Ovary (tissue), 3 donors: ENCODE measurements around the gene WIPI1.

Experiments
- EP300 ChIP-seq: sonication (generic); formaldehyde crosslinking; IDR thresholded peaks from one replicate; pipeline ENCODE4 v1.6.1; 2017; ENCODE audit warnings: antibody characterized with exemption
- POLR2A ChIP-seq: fragments of 450-650 bp; IDR thresholded peaks from one replicate; pipeline ENCODE4 v1.6.1; 2017; ENCODE audit warnings: antibody characterized with exemption, mild to moderate bottlenecking, moderate library complexity
- TF ChIP-seq, protein P1 (sequence below), 3 donors: fragments of 450-650 bp in 2 of 3; fragments of 200-600 bp in 1 of 3; IDR thresholded peaks; one replicate each; pipeline versions ENCODE4 v1.5.1 to v1.8.0; 2016 to 2022; ENCODE audit warnings: antibody characterized with exemption in 3 of 3, mild to moderate bottlenecking in 1 of 3
- donor health status: DM: no; HTN: no; CAD: no.

DNA sequence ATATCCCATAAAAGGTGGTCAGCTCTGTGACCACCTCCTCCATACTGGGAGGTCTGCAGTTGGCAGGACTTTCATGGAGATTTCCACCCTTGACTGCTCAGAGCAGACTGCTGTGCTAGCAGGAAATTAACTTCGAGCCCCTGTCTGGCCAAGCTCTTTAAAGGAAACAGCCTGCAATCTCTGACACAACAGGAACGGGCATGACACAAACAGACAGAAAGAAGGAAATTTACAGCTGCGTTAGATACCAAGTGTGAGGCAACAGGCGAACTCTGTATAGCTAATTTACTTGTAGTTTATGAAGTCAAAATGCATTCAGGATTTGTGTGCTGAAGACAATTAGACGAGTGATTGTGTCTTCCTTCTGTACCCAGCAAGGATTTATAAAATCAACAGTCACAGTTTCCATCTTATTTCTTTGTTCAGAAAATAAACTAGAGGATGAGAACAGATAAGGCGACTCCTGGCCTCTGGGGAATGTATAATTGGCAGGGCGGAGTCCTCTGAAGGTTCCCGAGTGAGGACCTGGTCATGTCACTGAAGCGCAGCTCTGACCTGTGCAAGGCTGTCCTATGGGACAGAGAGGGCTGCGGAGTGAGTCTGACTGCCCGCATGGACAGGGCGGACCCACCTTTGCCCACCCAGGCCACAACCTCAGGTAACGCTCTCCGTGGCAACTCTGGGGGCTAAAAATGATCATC is 16.1 kb downstream of the WIPI1 start:
- TF ChIP-seq, protein P1, sequence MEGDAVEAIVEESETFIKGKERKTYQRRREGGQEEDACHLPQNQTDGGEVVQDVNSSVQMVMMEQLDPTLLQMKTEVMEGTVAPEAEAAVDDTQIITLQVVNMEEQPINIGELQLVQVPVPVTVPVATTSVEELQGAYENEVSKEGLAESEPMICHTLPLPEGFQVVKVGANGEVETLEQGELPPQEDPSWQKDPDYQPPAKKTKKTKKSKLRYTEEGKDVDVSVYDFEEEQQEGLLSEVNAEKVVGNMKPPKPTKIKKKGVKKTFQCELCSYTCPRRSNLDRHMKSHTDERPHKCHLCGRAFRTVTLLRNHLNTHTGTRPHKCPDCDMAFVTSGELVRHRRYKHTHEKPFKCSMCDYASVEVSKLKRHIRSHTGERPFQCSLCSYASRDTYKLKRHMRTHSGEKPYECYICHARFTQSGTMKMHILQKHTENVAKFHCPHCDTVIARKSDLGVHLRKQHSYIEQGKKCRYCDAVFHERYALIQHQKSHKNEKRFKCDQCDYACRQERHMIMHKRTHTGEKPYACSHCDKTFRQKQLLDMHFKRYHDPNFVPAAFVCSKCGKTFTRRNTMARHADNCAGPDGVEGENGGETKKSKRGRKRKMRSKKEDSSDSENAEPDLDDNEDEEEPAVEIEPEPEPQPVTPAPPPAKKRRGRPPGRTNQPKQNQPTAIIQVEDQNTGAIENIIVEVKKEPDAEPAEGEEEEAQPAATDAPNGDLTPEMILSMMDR (IDR thresholded peaks at IDR 0.05): no peak
- TF ChIP-seq POLR2A: no peak
- TF ChIP-seq EP300: no peak
